SJCRH30 (cell line): Measurements from ENCODE around the gene PAFAH2. TPM values are rescaled to one million over a fixed set of nuclear protein-coding genes. Genes with fewer than 3 reads are reported as not detected.

Source experiments
- DNase-seq, 2 experiments: peaks; one replicate each; pipeline ENCODE4 v3.0.0-alpha.2; 2015 to 2020
- H3K27ac ChIP-seq: fragments of 250-450 bp; sonication (Bioruptor Pico); 2 replicates; pipeline ENCODE4 v1.5.1; 2020; ENCODE audit warnings: mild to moderate bottlenecking, moderate library complexity
- H3K27me3 ChIP-seq: fragments of 250-450 bp; sonication (Bioruptor Pico); 2 replicates; pipeline ENCODE4 v1.5.1; 2020; ENCODE audit warnings: mild to moderate bottlenecking, moderate library complexity
- H3K36me3 ChIP-seq: fragments of 250-450 bp; sonication (Bioruptor Pico); 2 replicates; pipeline ENCODE4 v1.5.1; 2020; ENCODE audit warnings: mild to moderate bottlenecking, moderate library complexity
- H3K4me1 ChIP-seq: fragments of 250-450 bp; sonication (Bioruptor Pico); 2 replicates; pipeline ENCODE4 v1.5.1; 2020; ENCODE audit warnings: mild to moderate bottlenecking, moderate library complexity
- H3K4me3 ChIP-seq: fragments of 250-450 bp; sonication (Bioruptor Pico); 2 replicates; pipeline ENCODE4 v1.5.1; 2020; ENCODE audit warnings: mild to moderate bottlenecking, moderate library complexity
- H3K9me3 ChIP-seq: fragments of 250-450 bp; sonication (Bioruptor Pico); replicated peaks from 2 replicates; pipeline ENCODE4 v1.5.1; 2020; ENCODE audit warnings: mild to moderate bottlenecking, moderate library complexity
- total RNA-seq: library from RNA; depleted of rRNA; stranded (reverse); fragments of >200 nt; shearing (Covaris generic); gene quantifications from 2 replicates; pipeline ENCODE4 v1.2.3, GENCODE V29; 2014; rRNA removed

The PAFAH2 gene
- 3.8 and 4.0 TPM in 2 replicates for total RNA-seq

DNA sequence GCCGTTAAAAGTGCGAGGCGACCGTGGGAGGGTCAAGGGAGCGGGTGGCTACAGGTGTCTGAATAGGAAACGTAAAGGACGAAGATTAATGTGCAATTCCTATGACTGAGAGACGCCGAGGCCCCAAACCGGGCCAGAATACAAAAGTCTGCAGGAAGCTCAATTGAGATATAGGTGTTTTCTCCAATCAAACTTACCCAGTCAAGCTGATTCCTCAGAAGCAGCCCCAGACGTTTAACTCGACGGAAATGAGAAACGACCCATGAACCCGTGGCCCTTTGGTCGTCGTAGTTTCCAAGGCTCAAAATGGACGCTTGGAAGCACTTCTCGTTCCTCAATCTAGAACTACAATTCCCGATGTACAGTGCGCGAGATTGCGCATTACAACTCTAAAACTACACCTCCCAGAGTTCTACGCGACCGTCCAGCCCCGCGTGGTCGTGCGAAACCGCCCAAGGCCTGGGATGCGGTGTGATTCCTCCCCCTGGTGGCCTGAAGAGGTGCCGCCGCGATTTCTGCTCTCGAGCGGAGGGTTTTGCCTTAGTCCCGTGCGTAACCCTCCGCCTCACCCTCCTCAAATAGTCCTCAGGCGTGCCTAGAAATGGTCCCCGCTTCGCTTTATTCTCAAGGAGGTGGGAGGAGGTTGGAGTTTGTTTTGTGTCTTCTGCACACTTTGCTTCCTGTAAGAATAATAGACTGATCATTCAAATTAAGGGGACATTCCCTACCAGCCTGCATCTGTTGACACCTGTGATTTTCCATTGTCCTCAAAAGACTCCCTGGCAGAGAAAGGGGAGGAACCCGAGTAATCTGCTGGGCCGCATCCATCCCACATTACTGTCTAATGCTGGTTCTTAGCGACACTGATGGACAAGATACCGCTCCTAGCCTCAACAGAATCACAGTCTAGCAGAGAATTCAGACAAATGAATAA lies at the start of gene PAFAH2:
TSS of gene PAFAH2 (minus strand) at position 236 of the 934 bp plus-strand sequence. CDS start 7,247 bp downstream, outside the sequence.
- DNase-seq, result peak; percentile 98 to 100
- Histone ChIP-seq H3K4me1 (peaks cover 22% of the 10 kb centered on the region), H3K27ac (peak within 1 kb of the TSS; percentile 49), H3K36me3 (no peaks in the 10 kb centered on the region), H3K27me3 (no peaks in the 10 kb centered on the region), H3K9me3 (no peaks in the 10 kb centered on the region), H3K4me3 (peak within 1 kb of the TSS; percentile 60)

GRCh38 chr1:26047278-26047874 lies 49.5 kb upstream of the PAFAH2 start:
- Histone ChIP-seq H3K4me3 (no peak overlapping the region), H3K36me3 (no peaks in the 10 kb centered on the region), H3K4me1 (no peaks in the 10 kb centered on the region), H3K9me3 (no peaks in the 10 kb centered on the region), H3K27me3 (peaks cover 61% of the 10 kb centered on the region), H3K27ac (no peak overlapping the region)
- DNase-seq, result no peak

DNA sequence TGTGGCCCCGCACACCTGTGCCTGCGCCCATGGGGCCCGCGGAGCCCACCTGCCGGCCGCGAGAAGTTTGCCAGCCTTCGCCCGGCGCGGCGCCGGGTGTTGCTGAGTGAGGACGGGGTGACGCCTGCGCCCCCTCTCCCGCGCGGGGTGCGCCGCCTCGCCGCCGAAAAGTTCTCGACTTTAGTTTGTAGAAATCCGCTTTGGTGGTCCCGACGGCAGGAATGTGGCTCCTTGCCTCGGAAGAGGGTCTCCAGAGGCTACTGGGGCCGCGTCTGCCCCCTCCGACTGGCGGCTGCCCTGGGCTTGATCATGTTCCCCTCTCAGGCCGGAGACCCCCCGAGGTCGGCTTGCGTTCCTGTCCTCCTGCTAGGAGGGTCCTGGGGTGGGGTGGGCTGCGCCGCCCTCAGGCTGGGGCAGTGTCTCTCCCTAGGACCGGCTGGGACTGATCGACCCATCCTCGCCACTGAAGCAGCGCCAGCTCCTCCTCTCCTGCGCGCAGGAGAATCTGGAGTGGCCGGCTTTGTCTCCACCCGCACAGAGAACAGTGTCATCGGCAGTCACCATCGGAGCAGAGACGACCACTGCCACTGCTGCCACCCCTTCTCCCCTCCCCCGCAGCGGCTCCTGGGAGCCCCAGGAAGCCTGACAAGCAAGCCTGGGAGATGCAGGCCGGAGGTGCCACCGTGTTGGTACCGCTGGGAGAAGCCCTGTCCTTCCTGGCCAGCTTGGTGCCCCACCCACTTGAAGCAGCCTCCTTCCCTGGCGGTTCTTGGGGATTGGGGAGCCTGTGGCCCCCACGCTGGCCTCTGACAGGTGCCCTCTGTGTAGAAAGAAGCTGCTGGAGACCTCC lies 48.6 kb upstream of the PAFAH2 start:
- no peak overlapping the region for H3K27ac ChIP-seq
- H3K9me3 ChIP-seq, result no peaks in the 10 kb centered on the region
- peaks cover 56% of the 10 kb centered on the region for H3K27me3 ChIP-seq
- no peaks in the 10 kb centered on the region for H3K4me1 ChIP-seq
- no peaks in the 10 kb centered on the region for H3K36me3 ChIP-seq
- no peak overlapping the region for H3K4me3 ChIP-seq
- DNase-seq, result no peak

DNA sequence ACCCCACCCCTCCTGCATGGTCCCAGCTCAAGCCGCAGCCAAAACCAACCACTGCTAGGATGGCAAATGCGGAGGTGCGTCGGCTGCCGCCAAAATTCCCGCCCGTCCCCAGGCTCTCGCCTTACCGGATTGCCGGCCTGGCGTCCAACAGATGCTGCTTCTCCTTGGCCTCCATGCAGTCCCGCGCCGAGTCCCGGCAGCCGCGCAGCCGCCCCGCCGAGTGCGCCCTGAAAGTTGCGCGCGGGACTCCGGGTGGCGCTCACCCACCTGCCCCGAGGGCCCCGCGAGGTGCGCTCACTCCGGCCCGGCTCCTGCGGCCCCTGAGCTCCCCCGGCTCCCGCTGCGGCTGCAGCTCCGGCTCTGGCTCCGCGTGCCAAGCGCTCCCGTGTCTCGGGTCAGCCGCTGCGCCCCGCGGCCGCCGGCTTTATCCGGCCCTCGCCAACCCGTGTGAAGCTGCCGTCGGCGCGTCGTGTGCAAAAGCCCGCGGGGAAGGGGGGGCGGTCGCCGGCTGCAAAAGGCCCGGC lies 47.9 kb upstream of the PAFAH2 start, which contains the start of gene SLC30A2:
TSS of gene SLC30A2 (minus strand) at position 397 of the 524 bp plus-strand sequence. CDS start at position 175, 222 bp downstream.
- Histone ChIP-seq H3K27me3 (peaks cover 56% of the 10 kb centered on the region), H3K9me3 (no peaks in the 10 kb centered on the region), H3K36me3 (no peaks in the 10 kb centered on the region), H3K4me1 (no peaks in the 10 kb centered on the region), H3K27ac (no peak within 1 kb of the TSS), H3K4me3 (no peak within 1 kb of the TSS)
- no peak for DNase-seq

DNA sequence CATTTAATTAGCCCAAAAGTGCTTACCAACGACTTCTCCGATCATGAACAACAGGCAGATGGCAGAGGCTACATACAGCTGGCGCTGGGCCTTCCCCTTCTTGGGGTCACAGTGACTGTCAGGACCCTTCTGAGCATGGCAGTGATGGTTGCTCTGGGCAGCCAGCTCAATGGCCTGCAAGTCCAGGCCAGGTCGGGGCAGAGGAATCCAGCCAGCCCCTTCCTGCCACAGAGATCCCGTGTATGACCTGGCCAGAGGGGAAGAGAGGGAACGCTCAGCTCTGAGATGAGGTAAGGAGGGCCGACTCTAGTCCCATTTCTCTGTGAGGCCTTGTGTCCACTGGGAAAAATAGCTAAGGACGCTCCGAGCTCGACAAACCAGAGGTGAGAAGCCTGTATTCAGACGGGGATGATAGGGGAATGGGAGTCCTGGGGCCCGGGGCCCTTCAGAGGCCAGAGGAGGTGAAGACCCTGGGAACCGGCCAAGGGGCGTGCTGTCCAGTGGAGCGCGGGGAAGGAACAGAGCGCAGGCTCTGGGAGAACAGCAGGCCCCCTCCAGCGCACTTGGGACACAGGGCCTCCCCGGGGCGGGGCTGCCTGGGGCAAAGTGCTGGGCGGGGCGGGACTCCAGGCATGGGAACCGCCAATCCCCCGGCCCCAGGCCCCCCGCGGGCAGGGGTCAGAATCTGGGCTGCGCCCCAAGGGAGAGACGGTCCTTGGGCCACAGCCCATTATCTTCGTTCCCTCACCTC lies 47.3 kb upstream of the PAFAH2 start:
- Histone ChIP-seq H3K4me1 (no peaks in the 10 kb centered on the region), H3K27me3 (peaks cover 56% of the 10 kb centered on the region)
- peak in 1 of 2 experiments; percentile 49 for DNase-seq

GRCh38 chr1:26044414-26044813 lies 46.6 kb upstream of the PAFAH2 start:
- H3K9me3 ChIP-seq, result no peaks in the 10 kb centered on the region
- H3K27me3 ChIP-seq, result peaks cover 52% of the 10 kb centered on the region
- H3K36me3 ChIP-seq, result no peaks in the 10 kb centered on the region
- no peak overlapping the region for H3K4me3 ChIP-seq
- no peaks in the 10 kb centered on the region for H3K4me1 ChIP-seq
- no peak for DNase-seq
- no peak overlapping the region for H3K27ac ChIP-seq

More for the DNA sequence above, 47.3 kb upstream of the PAFAH2 start:
- Histone ChIP-seq H3K4me3 (no peak overlapping the region), H3K27ac (no peak overlapping the region), H3K9me3 (no peaks in the 10 kb centered on the region), H3K36me3 (no peaks in the 10 kb centered on the region)

DNA sequence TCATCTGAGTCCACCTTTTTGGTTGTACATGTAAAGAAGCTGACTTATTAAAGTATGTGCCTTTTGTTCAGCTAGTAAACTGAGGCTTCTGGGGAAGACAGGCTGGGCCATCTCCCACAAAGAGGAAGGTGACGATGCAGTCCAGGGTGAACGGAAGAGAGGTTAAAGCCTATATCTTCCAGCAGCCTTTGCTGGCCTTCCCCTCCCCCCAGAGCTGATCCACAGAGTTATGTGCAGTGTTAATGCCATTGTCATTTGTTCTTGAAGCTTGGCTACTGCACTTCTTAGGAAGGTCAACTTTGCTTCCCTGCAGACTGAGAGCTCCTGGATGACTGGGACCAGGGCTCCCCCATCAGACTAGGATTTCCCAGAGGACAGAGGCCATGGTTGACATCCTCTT lies 45.9 kb upstream of the PAFAH2 start:
- Histone ChIP-seq H3K27me3 (peaks cover 52% of the 10 kb centered on the region), H3K4me1 (no peaks in the 10 kb centered on the region), H3K4me3 (no peak overlapping the region), H3K9me3 (no peaks in the 10 kb centered on the region), H3K36me3 (no peaks in the 10 kb centered on the region), H3K27ac (no peak overlapping the region)
- no peak for DNase-seq

GRCh38 chr1:26041978-26042377 lies 44.1 kb upstream of the PAFAH2 start:
- H3K4me1 ChIP-seq, result no peaks in the 10 kb centered on the region
- H3K27ac ChIP-seq, result no peak overlapping the region
- no peaks in the 10 kb centered on the region for H3K36me3 ChIP-seq
- H3K27me3 ChIP-seq, result peaks cover 40% of the 10 kb centered on the region
- no peak overlapping the region for H3K4me3 ChIP-seq
- DNase-seq, result no peak
- H3K9me3 ChIP-seq, result no peaks in the 10 kb centered on the region

- Histone ChIP-seq H3K36me3 (no peaks in the 10 kb centered on the region), H3K4me3 (no peak overlapping the region), H3K9me3 (no peaks in the 10 kb centered on the region), H3K4me1 (peaks cover 5% of the 10 kb centered on the region), H3K27ac (no peak overlapping the region), H3K27me3 (peaks cover 35% of the 10 kb centered on the region)
- DNase-seq, result no peak
Observed at GRCh38 chr1:26041401-26041800, 43.5 kb upstream of the PAFAH2 start.

DNA sequence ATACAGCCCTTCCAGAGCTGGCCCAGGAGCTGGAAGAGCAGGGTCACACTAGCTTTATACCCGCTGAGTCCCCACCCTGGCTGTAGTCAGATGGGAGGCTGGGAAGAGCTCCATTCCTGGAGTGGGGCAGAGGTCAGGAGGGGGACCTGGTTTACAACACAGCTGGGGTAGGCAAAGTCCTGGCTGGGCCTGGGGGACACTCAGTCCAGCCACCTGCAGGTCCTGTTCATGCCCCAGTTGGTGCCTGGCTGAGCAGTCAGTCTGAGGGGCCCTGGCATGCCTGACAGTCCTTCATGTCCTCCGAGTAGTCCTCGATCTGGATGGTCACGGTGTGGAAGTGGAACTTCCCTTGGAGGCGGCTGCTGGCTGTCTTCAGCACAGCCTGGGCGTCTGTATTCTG lies 41.0 kb upstream of the PAFAH2 start:
- H3K4me3 ChIP-seq, result no peak overlapping the region
- no peak overlapping the region for H3K27ac ChIP-seq
- no peaks in the 10 kb centered on the region for H3K9me3 ChIP-seq
- peaks cover 14% of the 10 kb centered on the region; the same call in 1 of the 2 replicates for H3K27me3 ChIP-seq
- no peaks in the 10 kb centered on the region for H3K36me3 ChIP-seq
- H3K4me1 ChIP-seq, result peaks cover 8% of the 10 kb centered on the region
- DNase-seq, result no peak

- H3K27ac ChIP-seq, result no peak overlapping the region
- no peak for DNase-seq
- no peak overlapping the region for H3K4me3 ChIP-seq
- H3K36me3 ChIP-seq, result no peaks in the 10 kb centered on the region
- peaks cover 11% of the 10 kb centered on the region; the same call in 1 of the 2 replicates for H3K27me3 ChIP-seq
- H3K9me3 ChIP-seq, result no peaks in the 10 kb centered on the region
- H3K4me1 ChIP-seq, result peaks cover 8% of the 10 kb centered on the region
Observed at GRCh38 chr1:26038477-26038876, 40.6 kb upstream of the PAFAH2 start.

GRCh38 chr1:26037904-26038303 lies 40.0 kb upstream of the PAFAH2 start:
- Histone ChIP-seq H3K27ac (no peak overlapping the region), H3K9me3 (no peaks in the 10 kb centered on the region), H3K27me3 (peaks cover 5% of the 10 kb centered on the region; the same call in 1 of the 2 replicates), H3K36me3 (no peaks in the 10 kb centered on the region), H3K4me3 (no peak overlapping the region), H3K4me1 (peaks cover 8% of the 10 kb centered on the region)
- no peak for DNase-seq

DNA sequence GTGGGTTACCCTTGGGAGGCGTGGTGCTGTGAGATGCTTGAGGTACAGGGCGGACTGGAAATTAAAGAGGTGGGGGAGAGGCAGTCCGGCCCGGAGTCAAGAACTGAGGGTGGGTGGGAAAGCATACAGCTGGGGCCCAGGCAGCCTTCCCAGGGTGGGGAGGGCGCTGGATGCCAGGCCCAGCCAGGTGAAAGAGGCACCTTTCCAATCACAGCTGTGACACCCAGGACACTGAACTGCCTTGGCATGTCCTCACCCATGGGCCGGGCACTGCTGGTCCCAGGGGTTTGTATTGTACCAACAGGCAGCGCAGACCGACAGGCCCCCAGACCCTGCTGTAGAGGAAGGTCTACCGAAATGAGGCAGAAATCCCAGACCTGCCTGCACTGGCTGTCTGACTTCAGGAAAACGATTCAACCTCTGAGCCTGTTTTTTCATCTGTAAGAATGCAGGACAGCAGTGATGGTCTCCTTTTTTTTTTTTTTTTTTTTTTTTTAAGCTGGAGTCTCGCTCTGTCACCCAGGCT lies 39.0 kb upstream of the PAFAH2 start:
- DNase-seq, result no peak
- H3K27me3 ChIP-seq, result 0 out of 2 replicates have a peak, but pooled peaks cover 4% of the 10 kb centered on the region
- peaks cover 8% of the 10 kb centered on the region for H3K4me1 ChIP-seq
- no peak overlapping the region for H3K27ac ChIP-seq
- no peak overlapping the region for H3K4me3 ChIP-seq
- H3K36me3 ChIP-seq, result no peaks in the 10 kb centered on the region
- H3K9me3 ChIP-seq, result no peaks in the 10 kb centered on the region
